ENCODE results near the gene RPS6KA2.
A peak's percentile ranks its signal among the peaks of the same experiment; 100 is the strongest.

The RPS6KA2 gene

GRCh38 chr6:166492092-166492741, 134.8 kb downstream of the RPS6KA2 start:
- Histone ChIP-seq H3K4me3 (replicated peaks; ENCODE audit: low read depth, low read length) (no peak overlapping the region), H3K27me3 (replicated peaks; ENCODE audit: control insufficient read depth, insufficient read depth, low read length) (no peaks in the 10 kb centered on the region), H3K36me3 (ENCODE audit: control insufficient read depth, insufficient read depth, low read length) (no peaks in the 10 kb centered on the region)
- DNase-seq (ENCODE audit: extremely low read depth, insufficient read length) = no peak
- no peak for TF ChIP-seq CTCF (IDR thresholded peaks at IDR 0.05; ENCODE audit: insufficient read depth, low read length, poor library complexity, severe bottlenecking)

DNA sequence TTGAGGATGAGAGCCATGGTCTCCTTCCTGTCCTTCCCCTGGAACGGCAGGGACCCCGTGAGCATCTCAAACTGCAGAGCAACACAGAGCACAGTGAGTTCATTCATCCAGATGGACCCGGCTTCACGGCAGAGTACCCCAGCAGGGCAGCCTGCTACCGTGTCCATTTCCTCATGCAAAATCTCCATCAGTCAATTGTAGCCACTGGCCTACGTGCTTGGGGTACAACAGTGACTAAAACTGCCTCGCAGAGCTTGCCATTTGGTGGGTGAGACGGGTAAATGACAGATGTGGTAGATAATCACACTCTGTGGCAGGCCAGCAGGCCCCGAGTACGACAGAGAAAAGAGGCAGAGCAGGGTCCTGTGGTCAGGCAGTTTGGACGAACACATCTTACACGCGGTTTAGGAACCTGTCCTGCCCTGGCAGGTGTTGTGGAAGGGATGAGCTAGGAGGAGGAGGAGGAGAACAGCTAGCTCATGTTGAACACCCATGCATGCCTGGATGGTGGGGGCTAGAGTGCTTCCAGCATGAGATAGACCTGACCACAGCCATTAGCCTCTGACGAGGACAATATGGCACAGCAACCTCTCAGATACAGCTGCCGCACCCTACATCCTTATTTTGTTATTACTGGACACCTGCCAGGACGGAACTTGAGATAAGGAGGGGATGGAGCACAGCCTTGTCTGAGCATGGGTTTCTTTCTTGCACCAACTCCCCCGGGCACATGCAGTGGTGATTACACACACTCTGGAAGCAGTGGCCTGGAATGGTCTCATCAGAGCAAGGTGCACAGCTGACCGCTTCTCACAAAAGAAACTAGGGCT, 136.2 kb downstream of the RPS6KA2 start:
- Histone ChIP-seq H3K36me3 (ENCODE audit: control insufficient read depth, insufficient read depth, low read length) (no peaks in the 10 kb centered on the region), H3K27me3 (replicated peaks; ENCODE audit: control insufficient read depth, insufficient read depth, low read length) (no peaks in the 10 kb centered on the region), H3K4me3 (replicated peaks; ENCODE audit: low read depth, low read length) (no peak overlapping the region)
- DNase-seq (ENCODE audit: extremely low read depth, insufficient read length) = no peak
- TF ChIP-seq CTCF (IDR thresholded peaks at IDR 0.05; ENCODE audit: insufficient read depth, low read length, poor library complexity, severe bottlenecking) = no peak

DNA sequence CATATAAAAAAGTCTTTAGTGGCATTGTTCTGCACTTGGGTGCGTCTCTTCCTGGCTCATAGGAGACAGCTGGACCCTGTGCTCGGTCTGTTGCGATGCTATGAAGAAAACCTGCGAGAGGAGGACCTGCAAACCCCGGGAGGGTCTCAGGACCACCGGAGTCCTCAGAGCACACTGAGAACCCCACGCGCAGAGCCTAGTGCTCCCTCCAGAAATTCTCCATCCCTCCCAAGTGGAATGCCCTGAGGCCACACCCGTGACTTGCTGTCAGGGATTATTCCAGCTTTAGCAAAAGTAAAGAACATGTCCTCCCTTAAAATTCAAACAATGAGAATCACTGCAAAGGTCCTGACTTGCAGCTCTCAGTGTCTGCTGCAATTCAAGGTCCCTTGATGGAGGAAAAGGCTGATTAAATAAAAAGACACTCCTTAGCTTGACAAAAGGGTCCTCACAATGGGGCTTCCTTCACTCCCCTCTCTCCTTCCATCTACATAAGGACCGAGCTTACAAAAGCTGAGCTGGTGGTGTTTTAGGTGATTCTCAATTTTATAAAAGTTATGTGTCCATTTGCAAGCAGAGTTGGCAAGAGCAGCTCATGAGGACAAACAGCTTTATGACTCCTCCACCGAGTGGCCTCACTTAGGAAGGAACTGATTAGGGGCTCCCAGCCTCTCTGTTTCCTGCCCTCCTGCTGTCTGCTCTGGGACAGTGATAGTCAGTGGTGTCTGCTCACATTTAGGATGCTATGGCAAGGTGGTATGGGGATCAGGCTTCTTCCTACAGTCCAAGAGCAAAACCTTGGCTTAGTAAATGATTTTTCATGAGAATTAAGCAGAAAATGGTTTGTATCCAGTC, 137.5 kb downstream of the RPS6KA2 start:
- Histone ChIP-seq H3K36me3 (ENCODE audit: control insufficient read depth, insufficient read depth, low read length) (no peaks in the 10 kb centered on the region), H3K4me3 (replicated peaks; ENCODE audit: low read depth, low read length) (no peak overlapping the region), H3K27me3 (replicated peaks; ENCODE audit: control insufficient read depth, insufficient read depth, low read length) (no peaks in the 10 kb centered on the region)
- no peak for DNase-seq (ENCODE audit: extremely low read depth, insufficient read length)
- TF ChIP-seq CTCF (IDR thresholded peaks at IDR 0.05; ENCODE audit: insufficient read depth, low read length, poor library complexity, severe bottlenecking) = no peak

DNA sequence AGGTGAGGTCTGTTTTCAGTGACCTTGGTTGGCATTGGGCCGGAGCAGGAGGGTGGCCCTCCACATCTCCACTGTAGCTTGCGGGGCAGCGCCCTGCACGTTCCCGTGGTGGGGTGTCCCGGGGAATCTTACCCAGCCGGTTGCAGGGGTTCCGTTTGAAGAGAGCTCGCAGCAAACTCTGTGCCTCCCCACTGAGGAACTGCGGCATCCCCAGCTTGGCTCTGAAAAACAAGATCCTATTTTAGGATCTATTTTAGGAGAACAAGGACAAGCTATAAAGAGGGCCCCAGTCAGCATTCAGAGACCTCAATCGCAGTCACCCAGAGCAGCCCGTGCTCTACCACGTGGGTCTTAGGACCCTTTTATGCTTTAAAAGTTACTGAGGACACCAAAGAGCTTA, 138.3 kb downstream of the RPS6KA2 start:
- no peak for TF ChIP-seq CTCF (IDR thresholded peaks at IDR 0.05; ENCODE audit: insufficient read depth, low read length, poor library complexity, severe bottlenecking)
- Histone ChIP-seq H3K4me3 (replicated peaks; ENCODE audit: low read depth, low read length) (no peak overlapping the region), H3K36me3 (ENCODE audit: control insufficient read depth, insufficient read depth, low read length) (no peaks in the 10 kb centered on the region), H3K27me3 (replicated peaks; ENCODE audit: control insufficient read depth, insufficient read depth, low read length) (no peaks in the 10 kb centered on the region)
- no peak for DNase-seq (ENCODE audit: extremely low read depth, insufficient read length)

DNA sequence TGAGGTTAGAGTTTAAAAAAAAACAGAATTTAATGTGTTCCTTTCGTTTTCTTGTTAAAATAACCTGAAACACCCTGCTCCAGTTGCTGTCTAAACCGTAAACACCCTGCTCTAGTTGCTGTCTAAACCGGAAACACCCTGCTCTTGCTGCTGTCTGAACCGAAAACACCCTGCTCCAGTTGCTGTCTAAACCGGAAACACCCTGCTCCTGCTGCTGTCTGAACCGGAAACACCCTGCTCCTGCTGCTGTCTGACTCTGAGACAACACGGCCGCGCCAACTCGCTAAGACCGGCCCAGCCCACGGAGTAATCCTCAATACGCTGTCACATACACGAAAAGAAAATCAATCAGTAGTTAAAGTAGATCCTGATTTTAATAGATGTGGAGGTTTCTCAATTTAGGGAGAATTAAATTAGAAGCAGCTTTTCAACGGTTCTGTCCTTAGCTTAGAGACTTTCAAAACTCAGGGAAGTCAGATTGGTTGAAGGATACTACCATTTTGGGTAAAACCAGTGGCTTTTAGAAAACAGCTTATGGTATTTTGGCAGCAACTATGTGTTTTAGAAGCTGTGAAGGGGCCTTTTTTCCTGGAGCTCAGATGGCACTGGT, 138.9 kb downstream of the RPS6KA2 start:
- peak; percentile 41 for DNase-seq (ENCODE audit: extremely low read depth, insufficient read length)
- Histone ChIP-seq H3K36me3 (ENCODE audit: control insufficient read depth, insufficient read depth, low read length) (no peaks in the 10 kb centered on the region), H3K27me3 (replicated peaks; ENCODE audit: control insufficient read depth, insufficient read depth, low read length) (no peaks in the 10 kb centered on the region), H3K4me3 (replicated peaks; ENCODE audit: low read depth, low read length) (no peak overlapping the region)
- no peak for TF ChIP-seq CTCF (IDR thresholded peaks at IDR 0.05; ENCODE audit: insufficient read depth, low read length, poor library complexity, severe bottlenecking)
